Hematopoietic multipotent progenitor cell treated with erythropoietin and hydrocortisone succinate and interleukin-3 and kit ligand, for 17 days (in vitro differentiated cells): Measurements from ENCODE around the gene SCOC.
"Not testable (repeated sequence)": the region's sequence is repeated elsewhere in the genome, so short reads cannot be mapped to it uniquely, and the experiment has no call there.

Experiments
- DNase-seq: peaks from one replicate; pipeline ENCODE4 v3.0.0-alpha.2; 2015; ENCODE audit warnings: low spot score

The SCOC gene

GRCh38 chr4:140361099-140361498, 12.3 kb upstream of the SCOC start:
- DNase-seq: no peak

- DNase-seq: no peak
Measured at GRCh38 chr4:140363051-140363450, 10.4 kb upstream of the SCOC start.

- no peak for DNase-seq
Measured at GRCh38 chr4:140363558-140363957, 9.9 kb upstream of the SCOC start.

GRCh38 chr4:140367738-140368137, 5.7 kb upstream of the SCOC start:
- DNase-seq: no peak

- no peak for DNase-seq
Measured at GRCh38 chr4:140368686-140369085, 4.8 kb upstream of the SCOC start.

- peak; percentile 34 for DNase-seq
Measured at GRCh38 chr4:140372751-140373327, 607 bp upstream of the SCOC start.

- DNase-seq: no peak
Measured at GRCh38 chr4:140374130-140374477, 658 bp downstream of the SCOC start.

- DNase-seq: no peak
Measured at GRCh38 chr4:140382732-140383131, 9.3 kb downstream of the SCOC start.

- DNase-seq: no peak
Measured at GRCh38 chr4:140388015-140388414, 14.6 kb downstream of the SCOC start.

GRCh38 chr4:140395668-140396067, 22.2 kb downstream of the SCOC start:
- DNase-seq: no peak

- no peak for DNase-seq
Measured at GRCh38 chr4:140400111-140400510, 26.7 kb downstream of the SCOC start.

- DNase-seq: no peak
Measured at GRCh38 chr4:140406292-140406691, 32.8 kb downstream of the SCOC start.

GRCh38 chr4:140408974-140409373, 35.5 kb downstream of the SCOC start:
- DNase-seq: no peak

GRCh38 chr4:140413130-140413969, 39.9 kb downstream of the SCOC start:
- DNase-seq: not testable (repeated sequence)

GRCh38 chr4:140423106-140423505, 49.7 kb downstream of the SCOC start:
- no peak for DNase-seq

- no peak for DNase-seq
Measured at GRCh38 chr4:140426610-140427105, 53.2 kb downstream of the SCOC start.

- DNase-seq: peak; percentile 14
Measured at GRCh38 chr4:140427106-140427918, 53.9 kb downstream of the SCOC start, which contains the start of gene CLGN. CLGN (minus strand) TSS chr4:140427648; CDS start chr4:140413078, 14,570 bp downstream.

- no peak for DNase-seq
Measured at GRCh38 chr4:140427919-140428471, 54.5 kb downstream of the SCOC start.
